Measurements from ENCODE around the gene VANGL2.

The VANGL2 gene

DNA sequence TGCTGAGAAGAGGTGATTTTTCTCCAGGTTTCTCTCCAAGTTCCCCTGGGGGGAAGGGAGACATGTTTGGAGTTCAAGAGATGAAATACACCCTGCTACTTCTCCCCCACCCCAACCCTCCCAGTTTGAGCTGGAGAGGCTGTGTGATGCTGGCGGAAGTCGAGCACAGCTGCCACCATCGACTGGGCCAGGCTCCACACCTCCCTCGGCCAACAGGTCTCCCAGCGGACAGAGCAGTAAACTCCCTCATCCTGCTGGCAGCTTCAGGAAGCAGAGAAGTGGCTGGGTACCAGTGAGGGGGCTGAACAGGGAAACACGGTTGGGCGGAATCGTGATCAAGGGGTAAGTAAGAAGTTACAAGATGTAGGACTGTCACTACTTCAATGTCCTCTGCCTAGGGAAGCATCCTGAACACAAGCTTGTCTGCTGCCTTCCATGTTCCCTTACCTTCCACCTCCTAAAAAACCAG, 40.1 kb upstream of the VANGL2 start:
- no peaks in the 10 kb centered on the region for H4K20me1 ChIP-seq (ENCODE audit: insufficient read depth)
- no peak overlapping the region for H3K4me3 ChIP-seq (IDR thresholded peaks at IDR 0.05; ENCODE audit: insufficient read depth, low read depth, low read length)
- TF ChIP-seq, protein P1, sequence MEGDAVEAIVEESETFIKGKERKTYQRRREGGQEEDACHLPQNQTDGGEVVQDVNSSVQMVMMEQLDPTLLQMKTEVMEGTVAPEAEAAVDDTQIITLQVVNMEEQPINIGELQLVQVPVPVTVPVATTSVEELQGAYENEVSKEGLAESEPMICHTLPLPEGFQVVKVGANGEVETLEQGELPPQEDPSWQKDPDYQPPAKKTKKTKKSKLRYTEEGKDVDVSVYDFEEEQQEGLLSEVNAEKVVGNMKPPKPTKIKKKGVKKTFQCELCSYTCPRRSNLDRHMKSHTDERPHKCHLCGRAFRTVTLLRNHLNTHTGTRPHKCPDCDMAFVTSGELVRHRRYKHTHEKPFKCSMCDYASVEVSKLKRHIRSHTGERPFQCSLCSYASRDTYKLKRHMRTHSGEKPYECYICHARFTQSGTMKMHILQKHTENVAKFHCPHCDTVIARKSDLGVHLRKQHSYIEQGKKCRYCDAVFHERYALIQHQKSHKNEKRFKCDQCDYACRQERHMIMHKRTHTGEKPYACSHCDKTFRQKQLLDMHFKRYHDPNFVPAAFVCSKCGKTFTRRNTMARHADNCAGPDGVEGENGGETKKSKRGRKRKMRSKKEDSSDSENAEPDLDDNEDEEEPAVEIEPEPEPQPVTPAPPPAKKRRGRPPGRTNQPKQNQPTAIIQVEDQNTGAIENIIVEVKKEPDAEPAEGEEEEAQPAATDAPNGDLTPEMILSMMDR (conservative IDR thresholded peaks at IDR 0.05; ENCODE audit: low read depth, low read length), result no peak
- no peaks in the 10 kb centered on the region for H3K79me2 ChIP-seq (ENCODE audit: insufficient read depth, low read depth)
- H3K27ac ChIP-seq, result no peak overlapping the region
- no peaks in the 10 kb centered on the region for H3K27me3 ChIP-seq (ENCODE audit: insufficient read depth, low read depth)
- H2AFZ ChIP-seq (ENCODE audit: low read depth), result no peak overlapping the region
- H3K4me1 ChIP-seq (ENCODE audit: low read depth, poor library complexity, severe bottlenecking), result peaks cover 17% of the 10 kb centered on the region
- no peak overlapping the region for H3K4me2 ChIP-seq
- H3K9ac ChIP-seq, result no peak overlapping the region
- peaks cover 22% of the 10 kb centered on the region; the same call in 1 of the 2 replicates for H3K36me3 ChIP-seq (ENCODE audit: insufficient read depth)

DNA sequence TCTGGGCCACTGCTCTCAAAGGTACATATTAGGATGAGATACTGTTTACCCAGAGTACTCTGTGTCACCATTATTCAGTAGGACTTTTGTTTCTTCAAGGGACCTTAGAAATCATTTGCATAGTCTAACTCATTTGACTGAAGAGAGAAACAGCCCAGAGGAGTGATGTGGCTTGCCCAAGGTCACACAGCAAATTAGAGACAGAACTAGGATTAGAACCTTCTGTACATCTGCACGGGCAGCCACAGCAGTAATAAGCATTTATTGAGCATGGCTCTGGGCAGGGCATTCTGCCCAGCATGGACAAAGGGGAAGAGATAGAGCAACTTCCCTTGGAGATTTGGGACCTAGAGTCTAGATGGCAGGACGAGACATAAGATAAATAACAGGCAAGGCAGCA, 39.2 kb upstream of the VANGL2 start:
- H3K36me3 ChIP-seq (ENCODE audit: insufficient read depth), result peaks cover 13% of the 10 kb centered on the region; the same call in 1 of the 2 replicates
- no peaks in the 10 kb centered on the region for H4K20me1 ChIP-seq (ENCODE audit: insufficient read depth)
- no peak overlapping the region for H3K4me2 ChIP-seq
- no peak overlapping the region for H3K9ac ChIP-seq
- H2AFZ ChIP-seq (ENCODE audit: low read depth), result no peak overlapping the region
- H3K27me3 ChIP-seq (ENCODE audit: insufficient read depth, low read depth), result no peaks in the 10 kb centered on the region
- no peak overlapping the region for H3K27ac ChIP-seq
- H3K4me3 ChIP-seq (IDR thresholded peaks at IDR 0.05; ENCODE audit: insufficient read depth, low read depth, low read length), result no peak overlapping the region
- TF ChIP-seq, protein P1 (conservative IDR thresholded peaks at IDR 0.05; ENCODE audit: low read depth, low read length), result 0 out of 2 replicates have a peak, but pooled peaks have one; percentile 11
- no peaks in the 10 kb centered on the region for H3K79me2 ChIP-seq (ENCODE audit: insufficient read depth, low read depth)
- peaks cover 17% of the 10 kb centered on the region for H3K4me1 ChIP-seq (ENCODE audit: low read depth, poor library complexity, severe bottlenecking)

DNA sequence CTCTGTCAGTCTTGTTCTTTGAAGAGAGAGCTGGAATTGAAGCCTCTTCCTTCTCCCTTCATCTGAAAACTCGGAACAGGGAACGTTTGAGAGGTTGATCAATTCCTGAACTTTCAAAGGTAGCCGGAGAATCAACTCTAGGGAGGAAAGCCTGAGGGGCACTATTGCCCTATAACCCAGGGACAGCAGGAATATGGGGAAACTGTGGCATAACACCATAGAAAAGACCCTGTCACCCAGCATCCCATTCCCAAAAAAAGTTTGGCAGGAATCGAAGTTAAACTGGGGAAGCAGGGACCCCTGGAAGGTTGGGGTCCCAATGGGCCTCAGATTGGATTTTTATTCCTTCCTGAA, 38.6 kb upstream of the VANGL2 start:
- Histone ChIP-seq H3K36me3 (ENCODE audit: insufficient read depth) (peaks cover 12% of the 10 kb centered on the region; the same call in 1 of the 2 replicates), H3K27ac (no peak overlapping the region), H3K4me1 (ENCODE audit: low read depth, poor library complexity, severe bottlenecking) (peaks cover 17% of the 10 kb centered on the region), H4K20me1 (ENCODE audit: insufficient read depth) (no peaks in the 10 kb centered on the region), H3K27me3 (ENCODE audit: insufficient read depth, low read depth) (no peaks in the 10 kb centered on the region), H3K4me3 (IDR thresholded peaks at IDR 0.05; ENCODE audit: insufficient read depth, low read depth, low read length) (no peak overlapping the region), H2AFZ (ENCODE audit: low read depth) (no peak overlapping the region), H3K9ac (no peak overlapping the region), H3K4me2 (no peak overlapping the region), H3K79me2 (ENCODE audit: insufficient read depth, low read depth) (no peaks in the 10 kb centered on the region)
- TF ChIP-seq, protein P1 (conservative IDR thresholded peaks at IDR 0.05; ENCODE audit: low read depth, low read length), result no peak

DNA sequence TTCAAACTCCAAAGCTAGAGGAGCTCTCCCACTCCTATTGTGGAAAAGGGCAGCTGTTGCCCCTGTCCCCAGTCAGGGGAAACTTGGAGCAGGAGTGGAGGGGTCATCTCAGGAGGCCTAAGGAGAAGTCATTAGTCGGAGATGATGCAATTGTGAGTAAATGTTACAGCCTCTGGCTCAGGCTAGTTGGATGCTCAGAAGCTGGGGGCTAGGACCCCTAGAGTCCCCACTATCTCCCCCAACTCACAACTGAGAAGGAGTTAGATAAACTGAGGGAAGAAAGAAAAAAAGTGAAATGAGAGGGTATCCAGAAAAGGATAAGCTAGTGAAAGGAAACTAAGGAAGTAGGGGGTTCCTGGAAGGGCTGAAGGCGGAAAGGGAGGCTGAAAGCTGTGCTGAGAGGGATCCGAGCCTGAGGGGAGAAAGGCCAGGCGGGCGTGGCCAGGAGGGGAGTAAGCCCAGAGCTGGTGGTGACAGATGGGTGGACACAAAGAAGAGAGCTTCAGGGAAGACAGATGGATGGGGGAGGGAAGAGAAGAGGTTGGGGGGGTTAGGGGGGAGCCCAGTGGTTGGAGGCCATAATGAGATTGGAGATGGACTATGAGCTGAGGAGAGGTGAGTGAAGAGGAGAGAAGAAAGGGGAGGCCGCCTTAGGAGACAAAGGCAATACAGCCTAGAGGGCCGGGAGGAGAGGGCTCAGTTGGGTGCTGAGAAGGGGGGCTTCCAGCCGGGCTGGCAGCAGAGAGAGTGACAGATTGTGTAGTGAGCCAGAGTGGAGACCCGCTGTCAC, 38.0 kb upstream of the VANGL2 start:
- TF ChIP-seq, protein P1 (conservative IDR thresholded peaks at IDR 0.05; ENCODE audit: low read depth, low read length), result no peak
- Histone ChIP-seq H3K79me2 (ENCODE audit: insufficient read depth, low read depth) (no peaks in the 10 kb centered on the region), H3K27me3 (ENCODE audit: insufficient read depth, low read depth) (no peaks in the 10 kb centered on the region), H3K4me1 (ENCODE audit: low read depth, poor library complexity, severe bottlenecking) (peaks cover 17% of the 10 kb centered on the region), H3K4me2 (no peak overlapping the region), H4K20me1 (ENCODE audit: insufficient read depth) (no peaks in the 10 kb centered on the region), H3K4me3 (IDR thresholded peaks at IDR 0.05; ENCODE audit: insufficient read depth, low read depth, low read length) (no peak overlapping the region), H2AFZ (ENCODE audit: low read depth) (no peak overlapping the region), H3K27ac (no peak overlapping the region), H3K9ac (no peak overlapping the region), H3K36me3 (ENCODE audit: insufficient read depth) (peaks cover 12% of the 10 kb centered on the region; the same call in 1 of the 2 replicates)

Data from KMS-11 (cell line).